Measurements from ENCODE around the gene SDK1.

Gene SDK1

GRCh38 chr7:3981281-3981680, 680.2 kb downstream of the SDK1 start:
- H3K4me3 Mint-ChIP-seq: no peak overlapping the region
- H3K4me1 Mint-ChIP-seq (ENCODE audit: low read depth): no peaks in the 10 kb centered on the region
- intact Hi-C loops (cut with micrococcal nuclease): no loop called here
- no peaks in the 10 kb centered on the region for H3K36me3 Mint-ChIP-seq (ENCODE audit: low read depth)
- H3K27ac Mint-ChIP-seq: no peak overlapping the region
- H3K9me3 Mint-ChIP-seq: peaks cover 8% of the 10 kb centered on the region
- H3K27me3 Mint-ChIP-seq: no peaks in the 10 kb centered on the region

GRCh38 chr7:3984456-3984855, 683.4 kb downstream of the SDK1 start:
- peaks cover 24% of the 10 kb centered on the region for H3K9me3 Mint-ChIP-seq
- H3K27me3 Mint-ChIP-seq: no peaks in the 10 kb centered on the region
- H3K27ac Mint-ChIP-seq: no peak overlapping the region
- H3K36me3 Mint-ChIP-seq (ENCODE audit: low read depth): no peaks in the 10 kb centered on the region
- no peak overlapping the region for H3K4me3 Mint-ChIP-seq
- no peaks in the 10 kb centered on the region for H3K4me1 Mint-ChIP-seq (ENCODE audit: low read depth)
- intact Hi-C loops (cut with micrococcal nuclease): no loop called here

GRCh38 chr7:3986927-3987326, 685.9 kb downstream of the SDK1 start:
- Mint-ChIP-seq H3K27me3 (no peaks in the 10 kb centered on the region), H3K4me1 (ENCODE audit: low read depth) (no peaks in the 10 kb centered on the region), H3K27ac (no peak overlapping the region), H3K4me3 (no peak overlapping the region), H3K9me3 (peaks cover 25% of the 10 kb centered on the region), H3K36me3 (ENCODE audit: low read depth) (no peaks in the 10 kb centered on the region)
- intact Hi-C loops (cut with micrococcal nuclease): no loop called here

- Mint-ChIP-seq H3K27ac (no peak overlapping the region), H3K9me3 (peaks cover 25% of the 10 kb centered on the region)
These were observed 686.4 kb downstream of the SDK1 start for GRCh38 chr7:3987426-3987927.

GRCh38 chr7:3989723-3990122, 688.7 kb downstream of the SDK1 start:
- H3K27ac Mint-ChIP-seq: no peak overlapping the region
- no peaks in the 10 kb centered on the region for H3K36me3 Mint-ChIP-seq (ENCODE audit: low read depth)
- H3K4me1 Mint-ChIP-seq (ENCODE audit: low read depth): no peaks in the 10 kb centered on the region
- H3K9me3 Mint-ChIP-seq: peaks cover 34% of the 10 kb centered on the region
- H3K4me3 Mint-ChIP-seq: no peak overlapping the region
- no peaks in the 10 kb centered on the region for H3K27me3 Mint-ChIP-seq
- intact Hi-C loops (cut with micrococcal nuclease): no loop called here

More at GRCh38 chr7:3987426-3987927, 686.4 kb downstream of the SDK1 start:
- H3K36me3 Mint-ChIP-seq (ENCODE audit: low read depth): no peaks in the 10 kb centered on the region
- no peaks in the 10 kb centered on the region for H3K27me3 Mint-ChIP-seq
- H3K4me1 Mint-ChIP-seq (ENCODE audit: low read depth): no peaks in the 10 kb centered on the region
- no peak overlapping the region for H3K4me3 Mint-ChIP-seq
- intact Hi-C loops (cut with micrococcal nuclease): no loop called here

GRCh38 chr7:3991731-3992231, 690.7 kb downstream of the SDK1 start:
- Mint-ChIP-seq H3K4me3 (no peak overlapping the region), H3K27me3 (no peaks in the 10 kb centered on the region), H3K36me3 (ENCODE audit: low read depth) (no peaks in the 10 kb centered on the region), H3K27ac (no peak overlapping the region), H3K9me3 (peaks cover 34% of the 10 kb centered on the region), H3K4me1 (ENCODE audit: low read depth) (no peaks in the 10 kb centered on the region)
- intact Hi-C loops (cut with micrococcal nuclease): no loop called here

- H3K27me3 Mint-ChIP-seq: no peaks in the 10 kb centered on the region
- H3K9me3 Mint-ChIP-seq: peaks cover 32% of the 10 kb centered on the region
- H3K4me3 Mint-ChIP-seq: no peak overlapping the region
- intact Hi-C loops (cut with micrococcal nuclease): no loop called here
- H3K4me1 Mint-ChIP-seq (ENCODE audit: low read depth): no peaks in the 10 kb centered on the region
- no peak overlapping the region for H3K27ac Mint-ChIP-seq
- no peaks in the 10 kb centered on the region for H3K36me3 Mint-ChIP-seq (ENCODE audit: low read depth)
These were observed 691.8 kb downstream of the SDK1 start for GRCh38 chr7:3992841-3993240.

- no peak overlapping the region for H3K4me3 Mint-ChIP-seq
- H3K4me1 Mint-ChIP-seq (ENCODE audit: low read depth): no peaks in the 10 kb centered on the region
- no peak overlapping the region for H3K27ac Mint-ChIP-seq
- intact Hi-C loops (cut with micrococcal nuclease): no loop called here
- H3K27me3 Mint-ChIP-seq: no peaks in the 10 kb centered on the region
- peaks cover 15% of the 10 kb centered on the region for H3K9me3 Mint-ChIP-seq
- H3K36me3 Mint-ChIP-seq (ENCODE audit: low read depth): no peaks in the 10 kb centered on the region
These were observed 693.7 kb downstream of the SDK1 start for GRCh38 chr7:3994764-3995163.

- H3K9me3 Mint-ChIP-seq: peaks cover 11% of the 10 kb centered on the region
- H3K4me1 Mint-ChIP-seq (ENCODE audit: low read depth): no peaks in the 10 kb centered on the region
- H3K27ac Mint-ChIP-seq: no peak overlapping the region
- H3K4me3 Mint-ChIP-seq: no peak overlapping the region
- H3K36me3 Mint-ChIP-seq (ENCODE audit: low read depth): no peaks in the 10 kb centered on the region
- H3K27me3 Mint-ChIP-seq: no peaks in the 10 kb centered on the region
- intact Hi-C loops (cut with micrococcal nuclease): no loop called here
These were observed 694.1 kb downstream of the SDK1 start for GRCh38 chr7:3995187-3995586.

- intact Hi-C loops (cut with micrococcal nuclease): no loop called here
- Mint-ChIP-seq H3K27ac (no peak overlapping the region), H3K27me3 (no peaks in the 10 kb centered on the region), H3K4me3 (no peak overlapping the region), H3K4me1 (ENCODE audit: low read depth) (no peaks in the 10 kb centered on the region), H3K36me3 (ENCODE audit: low read depth) (no peaks in the 10 kb centered on the region), H3K9me3 (peaks cover 9% of the 10 kb centered on the region)
These were observed 697.0 kb downstream of the SDK1 start for GRCh38 chr7:3998060-3998459.

GRCh38 chr7:4000139-4000538, 699.1 kb downstream of the SDK1 start:
- Mint-ChIP-seq H3K9me3 (no peaks in the 10 kb centered on the region), H3K4me1 (ENCODE audit: low read depth) (no peaks in the 10 kb centered on the region), H3K27ac (no peak overlapping the region), H3K27me3 (no peaks in the 10 kb centered on the region), H3K4me3 (no peak overlapping the region), H3K36me3 (ENCODE audit: low read depth) (no peaks in the 10 kb centered on the region)
- intact Hi-C loops (cut with micrococcal nuclease): no loop called here

- H3K4me3 Mint-ChIP-seq: no peak overlapping the region
- no peaks in the 10 kb centered on the region for H3K9me3 Mint-ChIP-seq
- no peaks in the 10 kb centered on the region for H3K36me3 Mint-ChIP-seq (ENCODE audit: low read depth)
- H3K27me3 Mint-ChIP-seq: no peaks in the 10 kb centered on the region
- intact Hi-C loops (cut with micrococcal nuclease): no loop called here
- no peaks in the 10 kb centered on the region for H3K4me1 Mint-ChIP-seq (ENCODE audit: low read depth)
- no peak overlapping the region for H3K27ac Mint-ChIP-seq
These were observed 699.9 kb downstream of the SDK1 start for GRCh38 chr7:4000934-4001333.

GRCh38 chr7:4001742-4002141, 700.7 kb downstream of the SDK1 start:
- H3K27ac Mint-ChIP-seq: no peak overlapping the region
- H3K4me3 Mint-ChIP-seq: no peak overlapping the region
- no peaks in the 10 kb centered on the region for H3K27me3 Mint-ChIP-seq
- no peaks in the 10 kb centered on the region for H3K9me3 Mint-ChIP-seq
- H3K36me3 Mint-ChIP-seq (ENCODE audit: low read depth): no peaks in the 10 kb centered on the region
- intact Hi-C loops (cut with micrococcal nuclease): no loop called here
- H3K4me1 Mint-ChIP-seq (ENCODE audit: low read depth): no peaks in the 10 kb centered on the region

- no peaks in the 10 kb centered on the region for H3K36me3 Mint-ChIP-seq (ENCODE audit: low read depth)
- no peak overlapping the region for H3K4me3 Mint-ChIP-seq
- intact Hi-C loops (cut with micrococcal nuclease): no loop called here
- H3K27ac Mint-ChIP-seq: no peak overlapping the region
- H3K27me3 Mint-ChIP-seq: no peaks in the 10 kb centered on the region
- no peaks in the 10 kb centered on the region for H3K4me1 Mint-ChIP-seq (ENCODE audit: low read depth)
- H3K9me3 Mint-ChIP-seq: no peaks in the 10 kb centered on the region
These were observed 702.5 kb downstream of the SDK1 start for GRCh38 chr7:4003503-4003902.

GRCh38 chr7:4006687-4007086, 705.6 kb downstream of the SDK1 start:
- no peaks in the 10 kb centered on the region for H3K4me1 Mint-ChIP-seq (ENCODE audit: low read depth)
- intact Hi-C loops (cut with micrococcal nuclease): no loop called here
- no peak overlapping the region for H3K4me3 Mint-ChIP-seq
- no peaks in the 10 kb centered on the region for H3K27me3 Mint-ChIP-seq
- no peak overlapping the region for H3K27ac Mint-ChIP-seq
- H3K9me3 Mint-ChIP-seq: no peaks in the 10 kb centered on the region
- no peaks in the 10 kb centered on the region for H3K36me3 Mint-ChIP-seq (ENCODE audit: low read depth)
